ENCODE measurements around the gene UBE2D2. TPM values are rescaled to one million over a fixed set of nuclear protein-coding genes. Genes with fewer than 3 reads are reported as not detected.
A peak's percentile ranks its signal among the peaks of the same experiment; 100 is the strongest.

Gene UBE2D2
- total RNA-seq, 1 donor: 71.8 TPM

DNA sequence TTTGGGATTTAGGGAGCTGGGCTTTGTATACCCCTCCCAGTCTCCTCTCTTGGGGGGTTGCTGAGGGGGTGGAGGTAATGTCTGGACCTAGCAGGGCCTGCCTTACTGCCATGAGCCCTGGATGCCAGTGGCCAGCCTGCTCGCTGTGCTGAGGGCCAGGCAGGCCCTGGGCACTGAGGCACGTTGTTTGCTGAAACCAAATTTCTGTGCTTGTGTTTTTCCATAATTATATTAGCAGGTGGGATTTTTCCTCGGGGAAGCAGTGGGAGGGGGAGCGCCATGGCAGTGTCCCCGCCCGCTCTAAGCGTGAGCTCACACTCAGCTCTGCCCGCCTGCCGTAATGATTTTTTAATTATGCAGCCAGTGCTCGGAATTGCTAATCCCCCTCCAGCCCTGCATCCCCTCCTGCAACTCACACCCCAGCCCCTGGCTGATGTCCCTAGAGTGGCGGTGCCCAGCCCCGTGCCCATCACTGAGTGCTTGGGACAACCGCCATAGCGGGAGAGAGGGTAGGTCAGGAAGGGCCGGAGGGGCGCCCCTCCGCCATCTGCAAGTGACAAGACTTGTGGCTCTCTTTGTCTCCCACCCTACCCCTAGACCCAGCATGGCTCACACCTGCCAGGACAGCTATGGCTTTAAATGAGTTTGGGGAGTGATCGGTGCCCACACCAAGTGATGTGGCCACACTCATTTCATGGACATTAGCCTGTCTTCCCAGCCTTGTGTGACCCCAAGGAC, 108.0 kb downstream of the UBE2D2 start:
- H3K4me3 ChIP-seq (ENCODE audit: low read depth, low read length): peak overlapping the region; percentile 60
- DNase-seq (ENCODE audit: low read depth): no peak
- TF ChIP-seq, protein P1, sequence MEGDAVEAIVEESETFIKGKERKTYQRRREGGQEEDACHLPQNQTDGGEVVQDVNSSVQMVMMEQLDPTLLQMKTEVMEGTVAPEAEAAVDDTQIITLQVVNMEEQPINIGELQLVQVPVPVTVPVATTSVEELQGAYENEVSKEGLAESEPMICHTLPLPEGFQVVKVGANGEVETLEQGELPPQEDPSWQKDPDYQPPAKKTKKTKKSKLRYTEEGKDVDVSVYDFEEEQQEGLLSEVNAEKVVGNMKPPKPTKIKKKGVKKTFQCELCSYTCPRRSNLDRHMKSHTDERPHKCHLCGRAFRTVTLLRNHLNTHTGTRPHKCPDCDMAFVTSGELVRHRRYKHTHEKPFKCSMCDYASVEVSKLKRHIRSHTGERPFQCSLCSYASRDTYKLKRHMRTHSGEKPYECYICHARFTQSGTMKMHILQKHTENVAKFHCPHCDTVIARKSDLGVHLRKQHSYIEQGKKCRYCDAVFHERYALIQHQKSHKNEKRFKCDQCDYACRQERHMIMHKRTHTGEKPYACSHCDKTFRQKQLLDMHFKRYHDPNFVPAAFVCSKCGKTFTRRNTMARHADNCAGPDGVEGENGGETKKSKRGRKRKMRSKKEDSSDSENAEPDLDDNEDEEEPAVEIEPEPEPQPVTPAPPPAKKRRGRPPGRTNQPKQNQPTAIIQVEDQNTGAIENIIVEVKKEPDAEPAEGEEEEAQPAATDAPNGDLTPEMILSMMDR (IDR thresholded peaks at IDR 0.05; ENCODE audit: insufficient read depth, low read length): no peak

DNA sequence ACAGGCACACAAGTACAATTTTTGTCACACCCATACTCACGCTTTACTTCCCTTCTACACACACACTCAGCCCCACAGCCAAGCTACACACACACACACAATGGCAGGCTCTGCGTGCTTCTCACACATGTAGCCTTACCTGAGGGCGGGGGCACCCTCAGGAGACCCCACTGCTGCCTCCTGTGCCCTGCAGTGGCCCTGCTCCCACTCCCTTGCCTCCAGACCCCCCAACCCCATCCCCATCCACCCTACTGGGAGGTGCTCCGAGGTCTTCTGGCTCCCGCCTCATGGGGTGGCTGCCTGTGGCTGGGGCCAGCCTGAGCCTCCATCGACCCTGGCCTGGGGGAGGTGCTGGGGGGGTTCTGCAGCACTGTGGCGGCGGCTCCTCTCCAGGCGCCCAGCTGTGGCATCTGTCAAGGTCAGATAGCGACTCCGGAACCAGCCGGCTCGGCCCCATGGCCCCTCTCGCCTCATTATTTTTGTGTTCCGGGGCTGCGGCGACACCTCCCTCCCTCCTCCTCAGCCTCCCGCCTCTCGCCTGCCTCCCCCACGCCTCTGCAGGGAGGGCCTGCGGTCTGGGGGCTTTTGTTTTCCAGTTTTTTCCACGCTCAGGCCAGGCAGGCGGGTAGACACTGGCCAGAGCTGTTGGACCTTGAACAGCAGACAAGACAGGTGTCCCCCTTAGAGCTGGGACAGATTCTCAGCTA, 108.7 kb downstream of the UBE2D2 start:
- no peak overlapping the region for H3K4me3 ChIP-seq (ENCODE audit: low read depth, low read length)
- TF ChIP-seq, protein P1 (IDR thresholded peaks at IDR 0.05; ENCODE audit: insufficient read depth, low read length): no peak
- no peak for DNase-seq (ENCODE audit: low read depth)

DNA sequence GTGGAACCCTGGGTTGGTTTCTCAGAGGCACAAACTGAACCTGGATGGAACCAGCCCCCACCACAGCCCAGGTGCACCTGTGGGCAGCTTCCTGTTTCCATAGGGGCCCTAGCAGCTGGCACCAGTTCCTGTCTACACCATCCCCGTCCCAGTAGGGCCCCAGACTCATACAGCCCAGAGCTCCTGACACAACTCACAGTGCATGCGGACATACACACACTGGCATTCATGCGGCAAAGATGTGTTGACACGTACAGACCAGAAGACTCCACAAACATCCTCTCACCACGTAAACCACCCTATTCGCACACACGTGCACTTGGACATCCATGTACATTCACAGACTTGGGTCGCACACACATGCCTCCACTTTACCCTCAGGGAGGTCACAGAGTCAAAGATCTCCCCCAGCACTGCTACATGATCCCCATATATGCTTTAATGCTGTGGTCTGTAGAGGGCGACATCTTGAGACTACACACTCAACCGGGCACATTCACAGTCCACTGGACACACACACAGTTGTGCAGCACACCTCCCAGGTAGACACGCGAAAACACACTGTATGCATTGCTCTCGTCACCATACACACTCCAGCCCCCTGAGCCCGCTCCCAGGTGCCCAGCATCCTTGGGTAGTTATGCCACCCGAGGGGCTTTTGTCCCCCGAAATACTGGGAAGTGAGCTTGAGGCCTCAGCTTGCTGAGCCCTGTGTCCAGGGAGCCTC, 109.4 kb downstream of the UBE2D2 start:
- no peak overlapping the region for H3K4me3 ChIP-seq (ENCODE audit: low read depth, low read length)
- DNase-seq (ENCODE audit: low read depth): no peak
- TF ChIP-seq, protein P1 (IDR thresholded peaks at IDR 0.05; ENCODE audit: insufficient read depth, low read length): peak; percentile 30

DNA sequence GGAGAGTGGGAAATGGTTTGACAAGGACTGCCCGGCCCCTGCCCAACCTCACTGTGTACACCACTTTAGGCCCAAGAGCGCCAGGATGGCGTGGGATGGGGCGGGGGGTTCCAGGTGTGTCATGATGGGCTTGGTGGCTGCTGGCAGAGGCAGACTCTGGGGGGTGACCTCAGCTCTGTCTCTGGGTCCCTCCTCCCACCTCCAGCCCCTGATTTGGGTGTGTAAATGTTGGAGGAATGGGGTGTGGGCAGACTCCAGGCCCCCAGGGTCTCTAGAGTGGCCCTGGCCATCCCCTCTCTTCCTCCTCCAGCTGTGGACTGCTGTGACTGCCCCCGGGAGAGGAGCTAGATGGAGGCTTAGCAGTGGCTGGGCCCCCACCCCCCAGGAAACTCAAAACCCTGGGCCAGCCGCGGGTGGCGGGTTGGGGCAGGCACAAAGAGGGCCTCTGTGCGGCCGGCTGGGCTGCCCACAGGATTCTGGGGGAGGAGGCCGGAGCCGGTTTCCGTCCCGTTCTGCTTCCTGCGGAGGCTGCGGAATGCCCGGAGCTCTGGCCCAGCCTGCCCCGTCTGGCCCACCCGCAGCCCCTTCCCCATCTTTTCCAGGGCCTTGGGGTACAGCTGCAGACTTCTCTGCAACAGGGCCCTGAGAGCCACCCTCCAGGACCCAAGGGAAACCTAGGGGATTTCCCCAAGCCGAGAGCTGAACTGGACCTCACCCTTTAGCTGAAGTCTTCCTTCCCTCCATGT, 110.1 kb downstream of the UBE2D2 start:
- no peak overlapping the region for H3K4me3 ChIP-seq (ENCODE audit: low read depth, low read length)
- DNase-seq (ENCODE audit: low read depth): no peak
- TF ChIP-seq, protein P1 (IDR thresholded peaks at IDR 0.05; ENCODE audit: insufficient read depth, low read length): no peak

DNA sequence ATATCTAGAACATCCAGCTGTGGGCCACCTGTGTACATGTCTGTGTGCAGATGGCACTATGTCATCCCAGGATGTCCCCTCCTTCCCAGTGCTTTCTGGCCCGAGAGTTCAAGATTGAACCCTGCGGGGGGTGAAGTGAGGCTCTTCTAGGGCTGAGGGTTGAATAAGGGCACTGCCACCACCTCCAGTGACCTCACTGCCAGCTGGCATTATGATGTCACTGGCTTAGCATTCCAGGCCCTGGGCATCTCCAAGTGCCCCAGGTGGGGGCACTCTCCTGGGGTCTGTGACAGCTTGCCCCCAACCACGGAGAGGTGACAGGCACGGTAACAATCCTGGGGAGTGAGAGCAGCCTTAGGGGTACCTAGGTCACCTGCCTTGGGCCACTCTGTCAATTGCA, 114.1 kb downstream of the UBE2D2 start:
- no peak overlapping the region for H3K4me3 ChIP-seq (ENCODE audit: low read depth, low read length)
- TF ChIP-seq, protein P1 (IDR thresholded peaks at IDR 0.05; ENCODE audit: insufficient read depth, low read length): no peak
- no peak for DNase-seq (ENCODE audit: low read depth)

DNA sequence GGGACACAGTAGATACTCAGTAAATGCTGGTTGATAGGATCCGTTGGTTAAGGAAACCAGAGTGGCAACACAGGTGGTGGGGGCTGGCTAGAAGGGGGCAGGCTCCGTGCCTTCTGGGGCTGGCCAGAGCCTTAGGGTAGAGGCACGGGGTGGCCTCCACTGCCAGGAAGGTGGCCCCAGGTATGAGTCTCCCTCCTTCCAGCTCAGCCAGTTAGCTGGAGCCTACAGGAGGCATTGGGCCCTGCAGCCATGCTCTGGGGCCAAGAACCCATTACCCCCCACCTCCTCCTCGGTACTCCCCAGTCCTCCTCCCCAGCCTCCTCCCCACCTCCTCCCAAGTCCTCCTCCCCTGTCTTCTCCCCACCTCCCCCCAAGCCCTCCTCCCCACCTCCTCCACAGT, 114.7 kb downstream of the UBE2D2 start:
- TF ChIP-seq, protein P1 (IDR thresholded peaks at IDR 0.05; ENCODE audit: insufficient read depth, low read length): no peak
- H3K4me3 ChIP-seq (ENCODE audit: low read depth, low read length): no peak overlapping the region

More for the DNA sequence above, 114.7 kb downstream of the UBE2D2 start:
- DNase-seq (ENCODE audit: low read depth): no peak

All from fibroblast of the aortic adventitia (primary cell).